HepG2 (cell line): ENCODE results near the gene GABRR3. TPM values are rescaled to one million over a fixed set of nuclear protein-coding genes. Genes with fewer than 3 reads are reported as not detected.

Experiments
- ADNP ChIP-seq: sonication (generic); formaldehyde crosslinking; IDR thresholded peaks from 2 replicates; pipeline ENCODE4 v1.4.0; 2020; ENCODE audit warnings: missing genetic modification reagents
- CCDC6 ChIP-seq: sonication (generic); formaldehyde crosslinking; IDR thresholded peaks from 2 replicates; pipeline ENCODE4 v1.8.1; 2022; ENCODE audit warnings: mild to moderate bottlenecking, missing genetic modification reagents, moderate library complexity
- DNMT1 ChIP-seq: sonication (generic); formaldehyde crosslinking; IDR thresholded peaks from 2 replicates; pipeline ENCODE4 v1.5.1; 2020; ENCODE audit warnings: mild to moderate bottlenecking, missing genetic modification reagents
- FIP1L1 ChIP-seq: fragments of 200-400 bp; formaldehyde crosslinking; IDR thresholded peaks from 2 replicates; pipeline ENCODE4 v1.6.1; 2018; ENCODE audit warnings: low read depth, mild to moderate bottlenecking, low read length, moderate library complexity, borderline replicate concordance; ENCODE audit not compliant: insufficient read depth
- FOSL2 ChIP-seq: sonication (generic); formaldehyde crosslinking; IDR thresholded peaks from 2 replicates; pipeline ENCODE4 v1.4.0; 2020; ENCODE audit warnings: missing genetic modification reagents
- FOXK1 ChIP-seq: sonication (generic); formaldehyde crosslinking; IDR thresholded peaks from 2 replicates; pipeline ENCODE4 v1.4.0; 2020; ENCODE audit warnings: low read depth, missing genetic modification reagents, borderline replicate concordance
- FOXP1 ChIP-seq, 2 experiments: fragments of 450-650 bp in 1 of 2; IDR thresholded peaks; 2 replicates each; pipeline ENCODE4 v1.6.1; 2017 to 2018; ENCODE audit warnings: antibody characterized with exemption in 1 of 2
- HOXA3 ChIP-seq: sonication (generic); formaldehyde crosslinking; IDR thresholded peaks from 2 replicates; pipeline ENCODE4 v1.5.0; 2020; ENCODE audit warnings: missing genetic modification reagents
- JUN ChIP-seq: sonication (generic); formaldehyde crosslinking; IDR thresholded peaks from 2 replicates; pipeline ENCODE4 v1.4.0; 2020; ENCODE audit warnings: mild to moderate bottlenecking, missing genetic modification reagents
- MEIS2 ChIP-seq: sonication (generic); formaldehyde crosslinking; IDR thresholded peaks from 2 replicates; pipeline ENCODE4 v1.9.0; 2021; ENCODE audit warnings: mild to moderate bottlenecking, missing genetic modification reagents
- MTF2 ChIP-seq: sonication (generic); formaldehyde crosslinking; IDR thresholded peaks from 2 replicates; pipeline ENCODE4 v1.5.0; 2020; ENCODE audit warnings: missing genetic modification reagents, borderline replicate concordance
- SAP130 ChIP-seq: IDR thresholded peaks from 2 replicates; pipeline ENCODE4 v1.6.1; 2016; ENCODE audit warnings: low read depth
- TOPORS ChIP-seq: sonication (generic); formaldehyde crosslinking; IDR thresholded peaks from 2 replicates; pipeline ENCODE4 v1.8.0; 2023; ENCODE audit warnings: mild to moderate bottlenecking, missing genetic modification reagents
- U2AF1 ChIP-seq: fragments of 200-400 bp; formaldehyde crosslinking; optimal IDR thresholded peaks from 2 replicates; pipeline ENCODE3; 2017; ENCODE audit warnings: mild to moderate bottlenecking, low read depth, low read length
- ZNF331 ChIP-seq: sonication (generic); formaldehyde crosslinking; IDR thresholded peaks from 2 replicates; pipeline ENCODE4 v1.4.0; 2020; ENCODE audit warnings: missing genetic modification reagents
- ZNF577 ChIP-seq: sonication (generic); formaldehyde crosslinking; IDR thresholded peaks from 2 replicates; pipeline ENCODE4 v1.4.0; 2020; ENCODE audit warnings: mild to moderate bottlenecking, low read depth, missing genetic modification reagents, borderline replicate concordance
- ZNF615 ChIP-seq: sonication (generic); formaldehyde crosslinking; IDR thresholded peaks from 2 replicates; pipeline ENCODE4 v1.5.0; 2020; ENCODE audit warnings: mild to moderate bottlenecking, missing genetic modification reagents, borderline replicate concordance
- ZNF816 ChIP-seq: sonication (generic); formaldehyde crosslinking; IDR thresholded peaks from 2 replicates; pipeline ENCODE4 v1.8.0; 2022; ENCODE audit warnings: missing genetic modification reagents, mild to moderate bottlenecking, borderline replicate concordance
- polyA plus RNA-seq, 8 experiments: library from polyadenylated mRNA; depleted of rRNA in 3 of 8; stranded (reverse) in 7 of 8; unstranded in 1 of 8; fragments of >200 nt; fragmentation: Illumina TruSeq in 4 of 8; extraction: Trizol in 4 of 8; gene quantifications; 2 replicates each; pipeline versions ENCODE4 v1.2.1 to v1.2.3, GENCODE V29; 2011 to 2016; ENCODE audit warnings: low read depth in 4 of 8, missing spikeins in 1 of 8, mixed read lengths in 1 of 8; ENCODE audit not compliant: insufficient read depth in 1 of 8
- total RNA-seq, 5 experiments: library from RNA; depleted of rRNA; stranded (reverse); fragments of >200 nt; fragmentation: Illumina TruSeq; extraction: Trizol; gene quantifications; 2 replicates each; pipeline ENCODE4 v1.2.3, GENCODE V29; 2016; ENCODE audit warnings: low read depth in 1 of 5
- TF ChIP-seq, protein P1 (sequence below): sonication (generic); formaldehyde crosslinking; IDR thresholded peaks from 2 replicates; pipeline ENCODE4 v1.4.0; 2020; ENCODE audit warnings: missing genetic modification reagents
- TF ChIP-seq, protein P2 (sequence below), 2 experiments: sonication (generic) in 1 of 2; formaldehyde crosslinking in 1 of 2; IDR thresholded peaks; 2 replicates each; pipeline versions ENCODE4 v1.4.0 to v1.6.1; 2016 to 2020; ENCODE audit warnings: borderline replicate concordance in 1 of 2, low read depth in 1 of 2, mild to moderate bottlenecking in 1 of 2, missing genetic modification reagents in 1 of 2
- TF ChIP-seq, protein P3 (sequence below): IDR thresholded peaks from 2 replicates; pipeline ENCODE4 v1.6.1; 2016

Gene GABRR3
- total and polyA plus RNA-seq, 2 of the 13 experiments (the other 11 are each of a cell fraction or from before 2014, with no cell fraction given) = 0.42 to 0.83 TPM

DNA sequence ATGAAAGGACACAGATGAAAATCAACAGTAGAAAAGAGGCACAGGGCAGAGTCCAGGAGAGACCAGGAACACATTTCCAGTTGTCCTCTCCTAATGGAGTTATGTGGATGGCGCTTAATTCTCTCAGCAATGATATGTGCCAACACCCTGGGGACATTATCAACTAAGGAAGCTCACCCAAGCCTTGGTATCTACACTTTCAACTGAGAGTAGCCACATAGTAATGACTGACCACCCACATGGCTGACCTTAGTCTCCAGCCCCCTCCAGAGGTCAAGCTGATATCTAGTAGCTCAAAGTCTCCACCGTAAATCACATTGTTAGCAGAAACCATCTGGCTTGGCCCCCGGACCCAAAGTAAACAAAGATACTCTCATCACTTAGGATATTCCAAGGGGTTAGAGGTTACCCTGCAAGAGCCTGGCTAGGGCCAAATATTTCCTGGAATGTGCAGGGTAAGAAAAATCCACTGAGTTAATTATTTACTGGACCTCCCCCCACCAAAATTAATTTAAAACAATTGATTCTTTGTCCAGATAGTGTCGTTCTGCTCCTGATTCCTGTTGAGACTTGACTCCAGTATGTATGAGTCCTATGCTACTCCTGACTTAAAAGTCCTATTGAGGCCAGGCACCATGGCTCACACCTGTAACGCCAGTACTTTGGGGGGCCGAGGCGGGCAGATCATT lies 24.8 kb downstream of the GABRR3 start (continued):
- TF ChIP-seq FOSL2 (CRISPR knock-in tag) (peak; percentile 36; the same call in 1 of the 2 replicates), ADNP (CRISPR knock-in tag) (peak; percentile 77), FOXP1 (IDR thresholded peaks at IDR 0.05) (no peak), FOXP1 (CRISPR knock-in tag; IDR thresholded peaks at IDR 0.05) (peak; percentile 43; the same call in 1 of the 2 replicates), SAP130 (peak; percentile 59), ZNF615 (CRISPR knock-in tag) (no peak), ZNF331 (CRISPR knock-in tag) (peak; percentile 13; the same call in 1 of the 2 replicates), JUN (CRISPR knock-in tag) (0 out of 2 replicates have a peak, but pooled peaks have one; percentile 40), U2AF1 (no peak), TOPORS (CRISPR knock-in tag) (0 out of 2 replicates have a peak, but pooled peaks have one; percentile 41), HOXA3 (CRISPR knock-in tag) (peak; percentile 61; the same call in 1 of the 2 replicates), FOXK1 (CRISPR knock-in tag) (peak; percentile 46; the same call in 1 of the 2 replicates), MEIS2 (peak; percentile 64; the same call in 1 of the 2 replicates), CCDC6 (CRISPR knock-in tag) (peak; percentile 49; the same call in 1 of the 2 replicates), MTF2 (no peak), ZNF577 (CRISPR knock-in tag) (no peak), DNMT1 (CRISPR knock-in tag) (no peak), ZNF816 (0 out of 2 replicates have a peak, but pooled peaks have one; percentile 18), FIP1L1 (0 out of 2 replicates have a peak, but pooled peaks have one; percentile 64)
- TF ChIP-seq, protein P1, sequence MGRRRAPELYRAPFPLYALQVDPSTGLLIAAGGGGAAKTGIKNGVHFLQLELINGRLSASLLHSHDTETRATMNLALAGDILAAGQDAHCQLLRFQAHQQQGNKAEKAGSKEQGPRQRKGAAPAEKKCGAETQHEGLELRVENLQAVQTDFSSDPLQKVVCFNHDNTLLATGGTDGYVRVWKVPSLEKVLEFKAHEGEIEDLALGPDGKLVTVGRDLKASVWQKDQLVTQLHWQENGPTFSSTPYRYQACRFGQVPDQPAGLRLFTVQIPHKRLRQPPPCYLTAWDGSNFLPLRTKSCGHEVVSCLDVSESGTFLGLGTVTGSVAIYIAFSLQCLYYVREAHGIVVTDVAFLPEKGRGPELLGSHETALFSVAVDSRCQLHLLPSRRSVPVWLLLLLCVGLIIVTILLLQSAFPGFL (CRISPR knock-in tag) = no peak
- TF ChIP-seq, protein P2, sequence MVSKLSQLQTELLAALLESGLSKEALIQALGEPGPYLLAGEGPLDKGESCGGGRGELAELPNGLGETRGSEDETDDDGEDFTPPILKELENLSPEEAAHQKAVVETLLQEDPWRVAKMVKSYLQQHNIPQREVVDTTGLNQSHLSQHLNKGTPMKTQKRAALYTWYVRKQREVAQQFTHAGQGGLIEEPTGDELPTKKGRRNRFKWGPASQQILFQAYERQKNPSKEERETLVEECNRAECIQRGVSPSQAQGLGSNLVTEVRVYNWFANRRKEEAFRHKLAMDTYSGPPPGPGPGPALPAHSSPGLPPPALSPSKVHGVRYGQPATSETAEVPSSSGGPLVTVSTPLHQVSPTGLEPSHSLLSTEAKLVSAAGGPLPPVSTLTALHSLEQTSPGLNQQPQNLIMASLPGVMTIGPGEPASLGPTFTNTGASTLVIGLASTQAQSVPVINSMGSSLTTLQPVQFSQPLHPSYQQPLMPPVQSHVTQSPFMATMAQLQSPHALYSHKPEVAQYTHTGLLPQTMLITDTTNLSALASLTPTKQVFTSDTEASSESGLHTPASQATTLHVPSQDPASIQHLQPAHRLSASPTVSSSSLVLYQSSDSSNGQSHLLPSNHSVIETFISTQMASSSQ (IDR thresholded peaks at IDR 0.05; ENCODE audit: low read depth) = peak; percentile 97
- TF ChIP-seq, protein P2 (CRISPR knock-in tag; IDR thresholded peaks at IDR 0.05; ENCODE audit: borderline replicate concordance) = peak; percentile 98
- TF ChIP-seq, protein P3, sequence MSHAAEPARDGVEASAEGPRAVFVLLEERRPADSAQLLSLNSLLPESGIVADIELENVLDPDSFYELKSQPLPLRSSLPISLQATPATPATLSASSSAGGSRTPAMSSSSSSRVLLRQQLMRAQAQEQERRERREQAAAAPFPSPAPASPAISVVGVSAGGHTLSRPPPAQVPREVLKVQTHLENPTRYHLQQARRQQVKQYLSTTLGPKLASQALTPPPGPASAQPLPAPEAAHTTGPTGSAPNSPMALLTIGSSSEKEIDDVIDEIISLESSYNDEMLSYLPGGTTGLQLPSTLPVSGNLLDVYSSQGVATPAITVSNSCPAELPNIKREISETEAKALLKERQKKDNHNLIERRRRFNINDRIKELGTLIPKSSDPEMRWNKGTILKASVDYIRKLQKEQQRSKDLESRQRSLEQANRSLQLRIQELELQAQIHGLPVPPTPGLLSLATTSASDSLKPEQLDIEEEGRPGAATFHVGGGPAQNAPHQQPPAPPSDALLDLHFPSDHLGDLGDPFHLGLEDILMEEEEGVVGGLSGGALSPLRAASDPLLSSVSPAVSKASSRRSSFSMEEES = peak; percentile 32; the same call in 1 of the 2 replicates
